HepG2 (cell line): ENCODE data around the gene MORN5. TPM values are rescaled to one million over a fixed set of nuclear protein-coding genes. Genes with fewer than 3 reads are reported as not detected.
A peak's percentile ranks its signal among the peaks of the same experiment; 100 is the strongest.

Experiments used
- AGO1 ChIP-seq: fragments of 200-400 bp; formaldehyde crosslinking; IDR thresholded peaks from 2 replicates; pipeline ENCODE4 v1.6.1; 2017; ENCODE audit warnings: mild to moderate bottlenecking, low read depth, low read length, moderate library complexity; ENCODE audit not compliant: poor library complexity, severe bottlenecking
- AKAP8 ChIP-seq: sonication (generic); formaldehyde crosslinking; IDR thresholded peaks from 2 replicates; pipeline ENCODE4 v1.5.1; 2020; ENCODE audit warnings: mild to moderate bottlenecking, missing genetic modification reagents
- CENPT ChIP-seq: sonication (generic); formaldehyde crosslinking; IDR thresholded peaks from 2 replicates; pipeline ENCODE4 v1.8.0; 2022; ENCODE audit warnings: low read depth, mild to moderate bottlenecking, moderate library complexity, missing genetic modification reagents
- CHD4 ChIP-seq: fragments of 200-600 bp; sonication (generic); IDR thresholded peaks from 2 replicates; pipeline ENCODE4 v1.7.0; 2017; ENCODE audit warnings: mild to moderate bottlenecking, low read length, borderline replicate concordance
- FLYWCH1 ChIP-seq: sonication (generic); formaldehyde crosslinking; IDR thresholded peaks from 2 replicates; pipeline ENCODE4 v1.8.1; 2023; ENCODE audit warnings: mild to moderate bottlenecking, missing genetic modification reagents
- FOXO1 ChIP-seq: sonication (generic); formaldehyde crosslinking; IDR thresholded peaks from 2 replicates; pipeline ENCODE4 v1.4.0; 2020; ENCODE audit warnings: missing genetic modification reagents
- FOXP1 ChIP-seq, 2 experiments: fragments of 450-650 bp in 1 of 2; IDR thresholded peaks; 2 replicates each; pipeline ENCODE4 v1.6.1; 2017 to 2018; ENCODE audit warnings: antibody characterized with exemption in 1 of 2
- REL ChIP-seq: sonication (generic); formaldehyde crosslinking; conservative IDR thresholded peaks from 2 replicates; pipeline ENCODE4 v1.8.0; 2022; ENCODE audit warnings: mild to moderate bottlenecking, missing genetic modification reagents, moderate library complexity
- SCMH1 ChIP-seq: sonication (generic); formaldehyde crosslinking; IDR thresholded peaks from 2 replicates; pipeline ENCODE4 v1.9.0; 2021; ENCODE audit warnings: missing genetic modification reagents, mild to moderate bottlenecking, borderline replicate concordance
- ZBTB8A ChIP-seq: sonication (generic); formaldehyde crosslinking; IDR thresholded peaks from 2 replicates; pipeline ENCODE4 v1.4.0; 2020; ENCODE audit warnings: mild to moderate bottlenecking, low read depth, missing genetic modification reagents, borderline replicate concordance
- ZNF205 ChIP-seq: IDR thresholded peaks from 2 replicates; pipeline ENCODE4 v1.6.1; 2018; ENCODE audit warnings: missing biosample characterization, missing genetic modification reagents
- ZNF552 ChIP-seq: sonication (generic); formaldehyde crosslinking; IDR thresholded peaks from 2 replicates; pipeline ENCODE4 v1.9.0; 2022; ENCODE audit warnings: missing genetic modification reagents, mild to moderate bottlenecking, borderline replicate concordance
- ZNF691 ChIP-seq: sonication (generic); formaldehyde crosslinking; IDR thresholded peaks from 2 replicates; pipeline ENCODE4 v1.4.0; 2020; ENCODE audit warnings: missing genetic modification reagents, low read depth, mild to moderate bottlenecking, borderline replicate concordance
- polyA plus RNA-seq, 8 experiments: library from polyadenylated mRNA; depleted of rRNA in 3 of 8; stranded (reverse) in 7 of 8; unstranded in 1 of 8; fragments of >200 nt; fragmentation: Illumina TruSeq in 4 of 8; extraction: Trizol in 4 of 8; gene quantifications; 2 replicates each; pipeline versions ENCODE4 v1.2.1 to v1.2.3, GENCODE V29; 2011 to 2016; ENCODE audit warnings: low read depth in 4 of 8, missing spikeins in 1 of 8, mixed read lengths in 1 of 8; ENCODE audit not compliant: insufficient read depth in 1 of 8
- total RNA-seq, 5 experiments: library from RNA; depleted of rRNA; stranded (reverse); fragments of >200 nt; fragmentation: Illumina TruSeq; extraction: Trizol; gene quantifications; 2 replicates each; pipeline ENCODE4 v1.2.3, GENCODE V29; 2016; ENCODE audit warnings: low read depth in 1 of 5
- TF ChIP-seq, protein P1 (sequence below): sonication (generic); formaldehyde crosslinking; conservative IDR thresholded peaks from 2 replicates; pipeline ENCODE4 v1.8.1; 2023; ENCODE audit warnings: missing genetic modification reagents
- TF ChIP-seq, protein P2 (sequence below): sonication (generic); formaldehyde crosslinking; IDR thresholded peaks from 2 replicates; pipeline ENCODE4 v1.4.0; 2020; ENCODE audit warnings: missing genetic modification reagents, borderline replicate concordance
- TF ChIP-seq, protein P3 (sequence below): sonication (generic); formaldehyde crosslinking; IDR thresholded peaks from 2 replicates; pipeline ENCODE4 v1.4.0; 2020; ENCODE audit warnings: missing genetic modification reagents, borderline replicate concordance
- TF ChIP-seq, protein P4 (sequence below): IDR thresholded peaks from 2 replicates; pipeline ENCODE4 v1.6.1; 2016; ENCODE audit warnings: control low read depth

The MORN5 gene
- total and polyA plus RNA-seq, 2 of the 13 experiments (the other 11 are each of a cell fraction or from before 2014, with no cell fraction given) = not detected

DNA sequence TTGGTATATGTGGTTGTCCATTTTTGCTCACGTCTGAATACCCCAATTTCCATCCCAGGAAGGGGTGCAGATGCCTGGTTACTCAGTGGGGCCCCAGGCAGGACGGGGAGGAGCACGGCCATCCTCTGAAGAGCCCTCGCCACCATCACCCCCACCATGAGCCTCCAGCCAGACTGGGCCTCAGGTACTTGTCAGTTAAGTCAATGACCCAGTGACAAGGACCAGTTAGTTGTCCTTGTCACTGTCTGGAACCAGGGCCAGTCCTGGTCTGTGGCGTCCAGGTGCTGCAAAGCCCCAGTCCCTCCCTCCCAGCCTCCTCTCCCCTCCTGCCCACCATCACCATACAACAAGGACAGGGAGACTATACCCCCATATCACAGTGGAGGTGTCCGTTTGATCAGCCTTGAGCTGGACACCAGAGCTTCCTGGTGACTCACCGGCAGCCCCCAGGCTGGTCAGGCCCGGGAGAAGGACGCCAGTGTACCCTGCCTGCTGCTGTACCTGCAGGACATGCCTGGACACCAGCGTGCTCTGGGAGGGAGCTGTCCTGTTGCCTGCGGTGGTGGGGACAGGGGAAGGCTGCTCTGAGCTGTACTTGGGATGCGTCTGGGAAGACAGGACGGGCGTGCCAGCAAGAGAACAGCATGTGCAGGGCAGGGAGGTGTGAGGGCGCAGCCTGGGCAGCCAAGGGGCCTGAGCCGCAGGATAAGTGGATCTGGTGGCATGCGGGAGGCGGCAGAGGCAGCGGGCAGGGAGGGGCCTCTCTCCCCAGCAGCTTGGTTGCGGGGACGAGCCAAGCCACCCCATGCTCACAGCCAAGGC is 34.0 kb upstream of the MORN5 start (continued):
- TF ChIP-seq, protein P1, sequence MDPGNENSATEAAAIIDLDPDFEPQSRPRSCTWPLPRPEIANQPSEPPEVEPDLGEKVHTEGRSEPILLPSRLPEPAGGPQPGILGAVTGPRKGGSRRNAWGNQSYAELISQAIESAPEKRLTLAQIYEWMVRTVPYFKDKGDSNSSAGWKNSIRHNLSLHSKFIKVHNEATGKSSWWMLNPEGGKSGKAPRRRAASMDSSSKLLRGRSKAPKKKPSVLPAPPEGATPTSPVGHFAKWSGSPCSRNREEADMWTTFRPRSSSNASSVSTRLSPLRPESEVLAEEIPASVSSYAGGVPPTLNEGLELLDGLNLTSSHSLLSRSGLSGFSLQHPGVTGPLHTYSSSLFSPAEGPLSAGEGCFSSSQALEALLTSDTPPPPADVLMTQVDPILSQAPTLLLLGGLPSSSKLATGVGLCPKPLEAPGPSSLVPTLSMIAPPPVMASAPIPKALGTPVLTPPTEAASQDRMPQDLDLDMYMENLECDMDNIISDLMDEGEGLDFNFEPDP (CRISPR knock-in tag) = no peak
- TF ChIP-seq FOXO1 (CRISPR knock-in tag) (no peak), ZNF205 (CRISPR knock-in tag) (no peak), CHD4 (no peak), SCMH1 (CRISPR knock-in tag) (no peak), AGO1 (no peak), FOXP1 (IDR thresholded peaks at IDR 0.05) (no peak), FOXP1 (CRISPR knock-in tag; IDR thresholded peaks at IDR 0.05) (no peak), ZBTB8A (CRISPR knock-in tag) (no peak), CENPT (CRISPR knock-in tag) (no peak), ZNF552 (CRISPR knock-in tag) (no peak), AKAP8 (CRISPR knock-in tag) (no peak), REL (0 out of 2 replicates have a peak, but pooled peaks have one; percentile 18), ZNF691 (CRISPR knock-in tag) (no peak; the same call in 1 of the 2 replicates), FLYWCH1 (CRISPR knock-in tag) (no peak)
- TF ChIP-seq, protein P2, sequence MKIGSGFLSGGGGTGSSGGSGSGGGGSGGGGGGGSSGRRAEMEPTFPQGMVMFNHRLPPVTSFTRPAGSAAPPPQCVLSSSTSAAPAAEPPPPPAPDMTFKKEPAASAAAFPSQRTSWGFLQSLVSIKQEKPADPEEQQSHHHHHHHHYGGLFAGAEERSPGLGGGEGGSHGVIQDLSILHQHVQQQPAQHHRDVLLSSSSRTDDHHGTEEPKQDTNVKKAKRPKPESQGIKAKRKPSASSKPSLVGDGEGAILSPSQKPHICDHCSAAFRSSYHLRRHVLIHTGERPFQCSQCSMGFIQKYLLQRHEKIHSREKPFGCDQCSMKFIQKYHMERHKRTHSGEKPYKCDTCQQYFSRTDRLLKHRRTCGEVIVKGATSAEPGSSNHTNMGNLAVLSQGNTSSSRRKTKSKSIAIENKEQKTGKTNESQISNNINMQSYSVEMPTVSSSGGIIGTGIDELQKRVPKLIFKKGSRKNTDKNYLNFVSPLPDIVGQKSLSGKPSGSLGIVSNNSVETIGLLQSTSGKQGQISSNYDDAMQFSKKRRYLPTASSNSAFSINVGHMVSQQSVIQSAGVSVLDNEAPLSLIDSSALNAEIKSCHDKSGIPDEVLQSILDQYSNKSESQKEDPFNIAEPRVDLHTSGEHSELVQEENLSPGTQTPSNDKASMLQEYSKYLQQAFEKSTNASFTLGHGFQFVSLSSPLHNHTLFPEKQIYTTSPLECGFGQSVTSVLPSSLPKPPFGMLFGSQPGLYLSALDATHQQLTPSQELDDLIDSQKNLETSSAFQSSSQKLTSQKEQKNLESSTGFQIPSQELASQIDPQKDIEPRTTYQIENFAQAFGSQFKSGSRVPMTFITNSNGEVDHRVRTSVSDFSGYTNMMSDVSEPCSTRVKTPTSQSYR = no peak
- TF ChIP-seq, protein P3, sequence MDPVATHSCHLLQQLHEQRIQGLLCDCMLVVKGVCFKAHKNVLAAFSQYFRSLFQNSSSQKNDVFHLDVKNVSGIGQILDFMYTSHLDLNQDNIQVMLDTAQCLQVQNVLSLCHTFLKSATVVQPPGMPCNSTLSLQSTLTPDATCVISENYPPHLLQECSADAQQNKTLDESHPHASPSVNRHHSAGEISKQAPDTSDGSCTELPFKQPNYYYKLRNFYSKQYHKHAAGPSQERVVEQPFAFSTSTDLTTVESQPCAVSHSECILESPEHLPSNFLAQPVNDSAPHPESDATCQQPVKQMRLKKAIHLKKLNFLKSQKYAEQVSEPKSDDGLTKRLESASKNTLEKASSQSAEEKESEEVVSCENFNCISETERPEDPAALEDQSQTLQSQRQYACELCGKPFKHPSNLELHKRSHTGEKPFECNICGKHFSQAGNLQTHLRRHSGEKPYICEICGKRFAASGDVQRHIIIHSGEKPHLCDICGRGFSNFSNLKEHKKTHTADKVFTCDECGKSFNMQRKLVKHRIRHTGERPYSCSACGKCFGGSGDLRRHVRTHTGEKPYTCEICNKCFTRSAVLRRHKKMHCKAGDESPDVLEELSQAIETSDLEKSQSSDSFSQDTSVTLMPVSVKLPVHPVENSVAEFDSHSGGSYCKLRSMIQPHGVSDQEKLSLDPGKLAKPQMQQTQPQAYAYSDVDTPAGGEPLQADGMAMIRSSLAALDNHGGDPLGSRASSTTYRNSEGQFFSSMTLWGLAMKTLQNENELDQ (CRISPR knock-in tag) = no peak
- TF ChIP-seq, protein P4, sequence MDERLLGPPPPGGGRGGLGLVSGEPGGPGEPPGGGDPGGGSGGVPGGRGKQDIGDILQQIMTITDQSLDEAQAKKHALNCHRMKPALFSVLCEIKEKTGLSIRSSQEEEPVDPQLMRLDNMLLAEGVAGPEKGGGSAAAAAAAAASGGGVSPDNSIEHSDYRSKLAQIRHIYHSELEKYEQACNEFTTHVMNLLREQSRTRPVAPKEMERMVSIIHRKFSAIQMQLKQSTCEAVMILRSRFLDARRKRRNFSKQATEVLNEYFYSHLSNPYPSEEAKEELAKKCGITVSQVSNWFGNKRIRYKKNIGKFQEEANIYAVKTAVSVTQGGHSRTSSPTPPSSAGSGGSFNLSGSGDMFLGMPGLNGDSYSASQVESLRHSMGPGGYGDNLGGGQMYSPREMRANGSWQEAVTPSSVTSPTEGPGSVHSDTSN = no peak
